Endothelial cell (in vitro differentiated cells): ENCODE measurements around the gene C22orf42. TPM values are rescaled to one million over a fixed set of nuclear protein-coding genes. Genes with fewer than 3 reads are reported as not detected.
A peak's percentile ranks its signal among the peaks of the same experiment; 100 is the strongest.

ENCODE experiments used
- DNase-seq: peaks from one replicate; pipeline ENCODE4 v3.0.0; 2021; ENCODE audit warnings: low spot score
- H3K27ac Mint-ChIP-seq: one replicate; pipeline ENCODE4 v1.8.0; 2021; ENCODE audit warnings: mixed read lengths, inconsistent platforms; ENCODE audit not compliant: unreplicated experiment
- H3K27me3 Mint-ChIP-seq: one replicate; pipeline ENCODE4 v1.8.0; 2021; ENCODE audit warnings: mild to moderate bottlenecking, moderate library complexity, mixed read lengths, inconsistent platforms; ENCODE audit not compliant: unreplicated experiment
- H3K36me3 Mint-ChIP-seq: one replicate; pipeline ENCODE4 v1.8.0; 2021; ENCODE audit warnings: mild to moderate bottlenecking, low read depth, mixed read lengths, inconsistent platforms; ENCODE audit not compliant: unreplicated experiment
- H3K4me1 Mint-ChIP-seq: one replicate; pipeline ENCODE4 v1.8.0; 2021; ENCODE audit warnings: mild to moderate bottlenecking, mixed read lengths, inconsistent platforms; ENCODE audit not compliant: unreplicated experiment
- H3K4me3 Mint-ChIP-seq: one replicate; pipeline ENCODE4 v1.8.0; 2021; ENCODE audit warnings: mild to moderate bottlenecking, mixed read lengths, inconsistent platforms; ENCODE audit not compliant: unreplicated experiment
- H3K9me3 Mint-ChIP-seq: one replicate; pipeline ENCODE4 v1.8.0; 2021; ENCODE audit warnings: mixed read lengths, inconsistent platforms; ENCODE audit not compliant: unreplicated experiment
- CTCF ChIP-seq: fragments of 200-600 bp; sonication (generic); IDR thresholded peaks from one replicate; pipeline ENCODE4 v1.5.0; 2021; ENCODE audit warnings: antibody characterized with exemption; ENCODE audit not compliant: unreplicated experiment
- total RNA-seq: library from RNA; stranded (reverse); fragmentation: NEBNext Ultra II Directional; extraction: Animal tissue kit (Norgen Biotek cat#: 25700); gene quantifications from one replicate; pipeline ENCODE4 v1.2.1, GENCODE V29; 2021; ENCODE audit not compliant: unreplicated experiment

C22orf42 gene
- total RNA-seq, 1 donor from 2014 or later, result not detected

GRCh38 chr22:32103658-32104315, 55.3 kb downstream of the C22orf42 start:
- TF ChIP-seq CTCF, result peak; percentile 24
- no peak for DNase-seq
- Mint-ChIP-seq H3K4me1 (no peaks in the 10 kb centered on the region), H3K27me3 (peaks cover 4% of the 10 kb centered on the region), H3K36me3 (no peaks in the 10 kb centered on the region), H3K27ac (no peak overlapping the region), H3K4me3 (no peak overlapping the region), H3K9me3 (no peaks in the 10 kb centered on the region)

GRCh38 chr22:32100711-32101110, 58.4 kb downstream of the C22orf42 start:
- H3K27ac Mint-ChIP-seq, result no peak overlapping the region

More at GRCh38 chr22:32100711-32101110, 58.4 kb downstream of the C22orf42 start:
- no peak overlapping the region for H3K4me3 Mint-ChIP-seq
- DNase-seq, result no peak
- no peaks in the 10 kb centered on the region for H3K9me3 Mint-ChIP-seq
- H3K27me3 Mint-ChIP-seq, result peaks cover 1% of the 10 kb centered on the region
- TF ChIP-seq CTCF, result no peak
- H3K36me3 Mint-ChIP-seq, result no peaks in the 10 kb centered on the region
- no peaks in the 10 kb centered on the region for H3K4me1 Mint-ChIP-seq

Other genes with a start within 250 kb of the C22orf42 start
- gene YWHAH, start 214.8 kb downstream of the C22orf42 start, total RNA-seq, result 285 TPM
- gene SLC5A1, start 116.0 kb downstream of the C22orf42 start, total RNA-seq, result 0.26 TPM
- gene RFPL2, start 45.8 kb upstream of the C22orf42 start, total RNA-seq, result 11.8 TPM
- gene SLC5A4, start 96.0 kb upstream of the C22orf42 start, total RNA-seq, result not detected
- gene RFPL3, start 198.6 kb upstream of the C22orf42 start, total RNA-seq, result not detected